Stomach smooth muscle (tissue), 2 donors: Measurements from ENCODE around the gene RSPH4A.
A peak's percentile ranks its signal among the peaks of the same experiment; 100 is the strongest.

Experiments used
- H3K27ac ChIP-seq: one replicate; pipeline ENCODE4 v1.7.0; 2013; ENCODE audit warnings: mild to moderate bottlenecking, low read length, inconsistent platforms
- H3K27me3 ChIP-seq, 2 donors: one replicate each; pipeline ENCODE4 v1.7.0; 2013; ENCODE audit warnings: low read length in 2 of 2; ENCODE audit not compliant: insufficient read depth in 2 of 2, control insufficient read depth in 1 of 2
- H3K36me3 ChIP-seq, 2 donors: one replicate each; pipeline ENCODE4 v1.7.0; 2013; ENCODE audit warnings: low read length in 2 of 2; ENCODE audit not compliant: control insufficient read depth in 2 of 2, insufficient read depth in 2 of 2
- H3K4me1 ChIP-seq: one replicate; pipeline ENCODE4 v1.7.0; 2013; ENCODE audit warnings: low read length; ENCODE audit not compliant: control insufficient read depth, insufficient read depth
- H3K4me3 ChIP-seq, 2 donors: one replicate each; pipeline ENCODE4 v1.7.0; 2013; ENCODE audit warnings: low read length in 2 of 2
- H3K9ac ChIP-seq, 2 donors: one replicate each; pipeline ENCODE4 v1.7.0; 2013; ENCODE audit warnings: low read length in 2 of 2, mild to moderate bottlenecking in 1 of 2
- H3K9me3 ChIP-seq, 2 donors: one replicate each; pipeline ENCODE4 v1.7.0; 2013; ENCODE audit warnings: low read length in 2 of 2; ENCODE audit not compliant: control insufficient read depth in 2 of 2
- donor health status: healthy.
- donor health status: Pancreatic carcinoma.

Gene RSPH4A

GRCh38 chr6:116665464-116665863, 49.2 kb downstream of the RSPH4A start:
- no peak overlapping the region for H3K27ac ChIP-seq
- no peak overlapping the region for H3K9ac ChIP-seq
- H3K4me3 ChIP-seq: no peak overlapping the region
- peaks cover 6% of the 10 kb centered on the region for H3K4me1 ChIP-seq
- H3K9me3 ChIP-seq: no peaks in the 10 kb centered on the region
- H3K36me3 ChIP-seq: no peaks in the 10 kb centered on the region
- H3K27me3 ChIP-seq: no peaks in the 10 kb centered on the region

- Histone ChIP-seq H3K9ac (no peak overlapping the region), H3K36me3 (no peaks in the 10 kb centered on the region), H3K4me3 (no peak overlapping the region), H3K4me1 (peaks cover 6% of the 10 kb centered on the region), H3K27ac (no peak overlapping the region), H3K27me3 (no peaks in the 10 kb centered on the region), H3K9me3 (no peaks in the 10 kb centered on the region)
Measured at GRCh38 chr6:116666869-116667268, 50.6 kb downstream of the RSPH4A start.

- Histone ChIP-seq H3K4me3 (peak overlapping the region; percentile 99), H3K9me3 (no peaks in the 10 kb centered on the region), H3K27ac (no peak overlapping the region), H3K4me1 (peaks cover 6% of the 10 kb centered on the region), H3K9ac (peak overlapping the region in 1 of 2 donors; percentile 98), H3K36me3 (no peaks in the 10 kb centered on the region), H3K27me3 (no peaks in the 10 kb centered on the region)
Measured at GRCh38 chr6:116667623-116668022, 51.3 kb downstream of the RSPH4A start.

GRCh38 chr6:116672306-116672705, 56.0 kb downstream of the RSPH4A start:
- H3K4me3 ChIP-seq: no peak overlapping the region
- H3K9ac ChIP-seq: no peak overlapping the region
- peaks cover 2% of the 10 kb centered on the region for H3K4me1 ChIP-seq
- H3K36me3 ChIP-seq: no peaks in the 10 kb centered on the region
- H3K27me3 ChIP-seq: no peaks in the 10 kb centered on the region
- H3K27ac ChIP-seq: no peak overlapping the region
- H3K9me3 ChIP-seq: no peaks in the 10 kb centered on the region

GRCh38 chr6:116676021-116676420, 59.7 kb downstream of the RSPH4A start:
- no peak overlapping the region for H3K4me3 ChIP-seq
- H3K4me1 ChIP-seq: no peaks in the 10 kb centered on the region
- H3K36me3 ChIP-seq: no peaks in the 10 kb centered on the region
- no peak overlapping the region for H3K27ac ChIP-seq
- H3K9me3 ChIP-seq: no peaks in the 10 kb centered on the region
- H3K27me3 ChIP-seq: no peaks in the 10 kb centered on the region
- no peak overlapping the region for H3K9ac ChIP-seq

- Histone ChIP-seq H3K4me1 (peaks cover 4% of the 10 kb centered on the region), H3K27ac (peak within 1 kb of the TSS; percentile 83), H3K36me3 (no peaks in the 10 kb centered on the region), H3K27me3 (no peaks in the 10 kb centered on the region), H3K9ac (peak within 1 kb of the TSS; percentile 91 to 92), H3K9me3 (no peaks in the 10 kb centered on the region), H3K4me3 (peak within 1 kb of the TSS; percentile 94 to 97)
Measured at GRCh38 chr6:116680880-116681672, 64.8 kb downstream of the RSPH4A start, which contains the start of gene KPNA5. TSS of gene KPNA5 (plus strand) at chr6:116681211. CDS start at chr6:116681335, 124 bp downstream.

GRCh38 chr6:116682334-116682712, 66.0 kb downstream of the RSPH4A start:
- no peaks in the 10 kb centered on the region for H3K27me3 ChIP-seq
- H3K36me3 ChIP-seq: no peaks in the 10 kb centered on the region
- H3K9ac ChIP-seq: no peak overlapping the region
- no peak overlapping the region for H3K27ac ChIP-seq
- no peaks in the 10 kb centered on the region for H3K9me3 ChIP-seq
- H3K4me1 ChIP-seq: peaks cover 4% of the 10 kb centered on the region
- peak overlapping the region in 1 of 2 donors; percentile 94 for H3K4me3 ChIP-seq
